Neural progenitor cell (in vitro differentiated cells): Measurements from ENCODE around the gene BAAT. TPM values are rescaled to one million over a fixed set of nuclear protein-coding genes. Genes with fewer than 3 reads are reported as not detected.

Experiments used
- DNase-seq: peaks from one replicate; pipeline ENCODE4 v3.0.0-alpha.2; 2016; ENCODE audit warnings: low spot score
- H2AFZ ChIP-seq: fragments of 200-600 bp; sonication (generic); replicated peaks from 2 replicates; pipeline ENCODE4 v1.6.1; 2016; ENCODE audit warnings: antibody characterized with exemption
- H3F3A ChIP-seq: fragments of 200-600 bp; sonication (generic); 2 replicates; pipeline ENCODE4 v1.6.1; 2016; ENCODE audit warnings: antibody characterized with exemption, low read depth
- H3K27ac ChIP-seq: fragments of 200-600 bp; sonication (generic); 2 replicates; pipeline ENCODE4 v1.5.1; 2016; ENCODE audit warnings: mild to moderate bottlenecking
- H3K27me3 ChIP-seq: fragments of 200-600 bp; sonication (generic); 2 replicates; pipeline ENCODE4 v1.6.1; 2016; ENCODE audit warnings: mild to moderate bottlenecking, moderate library complexity
- H3K36me3 ChIP-seq: fragments of 200-600 bp; sonication (generic); 2 replicates; pipeline ENCODE4 v1.5.1; 2016
- H3K4me1 ChIP-seq: fragments of 200-600 bp; sonication (generic); 2 replicates; pipeline ENCODE4 v1.6.1; 2016; ENCODE audit warnings: mixed run types
- H3K4me2 ChIP-seq: fragments of 200-600 bp; sonication (generic); 2 replicates; pipeline ENCODE4 v1.6.1; 2016
- H3K4me3 ChIP-seq: fragments of 200-600 bp; sonication (generic); 2 replicates; pipeline ENCODE4 v1.5.1; 2016
- H3K79me2 ChIP-seq: fragments of 200-600 bp; sonication (generic); 2 replicates; pipeline ENCODE4 v1.6.1; 2016; ENCODE audit warnings: low read depth
- H3K9ac ChIP-seq: fragments of 200-600 bp; sonication (generic); 2 replicates; pipeline ENCODE4 v1.6.1; 2016
- H3K9me3 ChIP-seq: fragments of 200-600 bp; sonication (generic); 2 replicates; pipeline ENCODE4 v1.5.1; 2016; ENCODE audit warnings: low read depth
- H4K20me1 ChIP-seq: fragments of 200-600 bp; sonication (generic); 2 replicates; pipeline ENCODE4 v1.6.1; 2016; ENCODE audit warnings: low read depth
- H3K27ac Mint-ChIP-seq: 3 replicates; pipeline ENCODE4 v1.8.0; 2021; ENCODE audit warnings: mixed read lengths
- H3K27me3 Mint-ChIP-seq: 2 replicates; pipeline ENCODE4 v1.8.0; 2022; ENCODE audit warnings: low read depth, mild to moderate bottlenecking, inconsistent platforms, moderate library complexity, mixed read lengths; ENCODE audit not compliant: insufficient read depth
- H3K36me3 Mint-ChIP-seq: 3 replicates; pipeline ENCODE4 v1.8.0; 2021; ENCODE audit warnings: mixed read lengths
- H3K4me1 Mint-ChIP-seq: 3 replicates; pipeline ENCODE4 v1.8.0; 2021; ENCODE audit warnings: mixed read lengths
- H3K4me3 Mint-ChIP-seq: 3 replicates; pipeline ENCODE4 v1.8.0; 2021; ENCODE audit warnings: mild to moderate bottlenecking, moderate library complexity, mixed read lengths
- H3K9me3 Mint-ChIP-seq: 3 replicates; pipeline ENCODE4 v1.8.0; 2020; ENCODE audit warnings: mixed read lengths
- CTCF ChIP-seq: fragments of 200-600 bp; sonication (generic); IDR thresholded peaks from 2 replicates; pipeline ENCODE4 v1.5.1; 2017; ENCODE audit warnings: antibody characterized with exemption, mild to moderate bottlenecking
- EZH2 ChIP-seq: fragments of 200-600 bp; sonication (generic); IDR thresholded peaks from 2 replicates; pipeline ENCODE4 v1.6.1; 2017; ENCODE audit warnings: antibody characterized with exemption, mild to moderate bottlenecking, moderate library complexity
- EZH2phosphoT487 ChIP-seq: fragments of 200-600 bp; sonication (generic); IDR thresholded peaks from 2 replicates; pipeline ENCODE4 v1.6.1; 2017; ENCODE audit warnings: antibody characterized with exemption
- total RNA-seq: library from RNA; depleted of rRNA; stranded (reverse); fragments of >200 nt; gene quantifications from 2 replicates; pipeline ENCODE4 v1.2.3, GENCODE V29; 2015; ENCODE audit warnings: low replicate concordance

BAAT gene
- total RNA-seq, 1 donor from 2014 or later, result 0.09 TPM

- Histone ChIP-seq H3K79me2 (peaks cover 35% of the 10 kb centered on the region), H3F3A (peaks cover 18% of the 10 kb centered on the region), H4K20me1 (no peaks in the 10 kb centered on the region), H3K4me1 (no peaks in the 10 kb centered on the region), H3K27ac (no peak overlapping the region), H3K36me3 (peaks cover 32% of the 10 kb centered on the region), H3K4me2 (no peak overlapping the region), H3K4me3 (no peak overlapping the region), H3K9ac (no peak overlapping the region), H2AFZ (no peak overlapping the region), H3K9me3 (peaks cover 18% of the 10 kb centered on the region), H3K27me3 (no peaks in the 10 kb centered on the region)
- H3K27me3 Mint-ChIP-seq, result peaks cover 6% of the 10 kb centered on the region
- peaks cover 54% of the 10 kb centered on the region for H3K9me3 Mint-ChIP-seq
- peaks cover 71% of the 10 kb centered on the region for H3K36me3 Mint-ChIP-seq
- H3K4me3 Mint-ChIP-seq, result no peak overlapping the region
- no peak overlapping the region for H3K27ac Mint-ChIP-seq
- peaks cover 5% of the 10 kb centered on the region for H3K4me1 Mint-ChIP-seq
- TF ChIP-seq CTCF (peak; percentile 35), EZH2phosphoT487 (no peak), EZH2 (no peak)
- no peak for DNase-seq
Measured at GRCh38 chr9:101388507-101388993, 3.7 kb upstream of the BAAT start.

- Histone ChIP-seq H3K27me3 (no peaks in the 10 kb centered on the region), H3K4me2 (no peak overlapping the region), H3K4me1 (no peaks in the 10 kb centered on the region), H3F3A (peaks cover 18% of the 10 kb centered on the region), H2AFZ (no peak overlapping the region), H3K9ac (no peak overlapping the region), H3K9me3 (peaks cover 18% of the 10 kb centered on the region), H3K36me3 (peaks cover 32% of the 10 kb centered on the region), H3K27ac (no peak overlapping the region), H3K79me2 (peaks cover 30% of the 10 kb centered on the region), H4K20me1 (no peaks in the 10 kb centered on the region), H3K4me3 (no peak overlapping the region)
- H3K27ac Mint-ChIP-seq, result no peak overlapping the region
- TF ChIP-seq CTCF (peak; percentile 77), EZH2phosphoT487 (no peak)
- peaks cover 5% of the 10 kb centered on the region for H3K4me1 Mint-ChIP-seq
- DNase-seq, result peak; percentile 71
- H3K36me3 Mint-ChIP-seq, result peaks cover 66% of the 10 kb centered on the region
- H3K9me3 Mint-ChIP-seq, result peaks cover 50% of the 10 kb centered on the region
- H3K27me3 Mint-ChIP-seq, result peaks cover 4% of the 10 kb centered on the region
- no peak overlapping the region for H3K4me3 Mint-ChIP-seq
Measured at GRCh38 chr9:101387871-101388506, 3.2 kb upstream of the BAAT start.

GRCh38 chr9:101383361-101383760 is 1.4 kb downstream of the BAAT start:
- DNase-seq, result no peak
- Mint-ChIP-seq H3K27ac (no peak overlapping the region), H3K27me3 (peaks cover 3% of the 10 kb centered on the region), H3K4me1 (peaks cover 5% of the 10 kb centered on the region), H3K9me3 (peaks cover 33% of the 10 kb centered on the region), H3K4me3 (no peak overlapping the region), H3K36me3 (peaks cover 27% of the 10 kb centered on the region)
- TF ChIP-seq EZH2phosphoT487 (no peak), EZH2 (no peak), CTCF (no peak)
- Histone ChIP-seq H3K27me3 (no peaks in the 10 kb centered on the region), H3K4me3 (no peak overlapping the region), H2AFZ (no peak overlapping the region), H3K79me2 (no peaks in the 10 kb centered on the region), H3K9ac (no peak overlapping the region), H4K20me1 (no peaks in the 10 kb centered on the region), H3K36me3 (peaks cover 21% of the 10 kb centered on the region), H3K4me1 (peaks cover 11% of the 10 kb centered on the region), H3K4me2 (no peak overlapping the region), H3K27ac (no peak overlapping the region), H3F3A (peaks cover 18% of the 10 kb centered on the region), H3K9me3 (peaks cover 18% of the 10 kb centered on the region)
